Hepatocyte (in vitro differentiated cells): ENCODE measurements around the gene VWA3A. TPM values are rescaled to one million over a fixed set of nuclear protein-coding genes. Genes with fewer than 3 reads are reported as not detected.

ENCODE experiments used
- DNase-seq: peaks from one replicate; pipeline ENCODE4 v3.0.0-alpha.2; 2016; ENCODE audit warnings: low spot score
- H2AFZ ChIP-seq: fragments of 200-600 bp; sonication (generic); 2 replicates; pipeline ENCODE4 v1.6.0; 2016; ENCODE audit warnings: antibody characterized with exemption, mild to moderate bottlenecking
- H3K27ac ChIP-seq: fragments of 200-600 bp; sonication (generic); 2 replicates; pipeline ENCODE4 v1.5.1; 2016; ENCODE audit warnings: mild to moderate bottlenecking
- H3K27me3 ChIP-seq: fragments of 200-600 bp; sonication (generic); 2 replicates; pipeline ENCODE4 v1.6.1; 2016
- H3K36me3 ChIP-seq: fragments of 200-600 bp; sonication (generic); replicated peaks from 2 replicates; pipeline ENCODE4 v1.5.1; 2016; ENCODE audit warnings: low read depth; ENCODE audit not compliant: insufficient read depth
- H3K4me1 ChIP-seq: fragments of 200-600 bp; sonication (generic); 2 replicates; pipeline ENCODE4 v1.5.1; 2016; ENCODE audit warnings: mild to moderate bottlenecking, moderate library complexity; ENCODE audit not compliant: insufficient read depth
- H3K4me2 ChIP-seq: fragments of 200-600 bp; sonication (generic); 2 replicates; pipeline ENCODE4 v1.6.0; 2016
- H3K4me3 ChIP-seq: fragments of 200-600 bp; sonication (generic); 2 replicates; pipeline ENCODE4 v1.5.1; 2016; ENCODE audit warnings: mild to moderate bottlenecking
- H3K79me2 ChIP-seq: fragments of 200-600 bp; sonication (generic); 2 replicates; pipeline ENCODE4 v1.6.0; 2017; ENCODE audit warnings: mild to moderate bottlenecking
- H3K9me2 ChIP-seq: fragments of 200-600 bp; sonication (generic); replicated peaks from 2 replicates; pipeline ENCODE4 v1.6.0; 2017; ENCODE audit warnings: mild to moderate bottlenecking; ENCODE audit not compliant: insufficient read depth
- H3K9me3 ChIP-seq: fragments of 200-600 bp; sonication (generic); 2 replicates; pipeline ENCODE4 v1.5.1; 2016; ENCODE audit warnings: low read depth, mild to moderate bottlenecking
- H4K20me1 ChIP-seq: fragments of 200-600 bp; sonication (generic); 2 replicates; pipeline ENCODE4 v1.6.0; 2016; ENCODE audit warnings: mild to moderate bottlenecking; ENCODE audit not compliant: insufficient read depth, poor library complexity, severe bottlenecking
- CTCF ChIP-seq: fragments of 200-600 bp; sonication (generic); IDR thresholded peaks from 2 replicates; pipeline ENCODE4 v1.5.1; 2016; ENCODE audit warnings: antibody characterized with exemption, mild to moderate bottlenecking; ENCODE audit not compliant: poor library complexity
- EZH2 ChIP-seq: fragments of 200-600 bp; sonication (generic); IDR thresholded peaks from 2 replicates; pipeline ENCODE4 v1.6.1; 2016; ENCODE audit warnings: antibody characterized with exemption, mild to moderate bottlenecking, borderline replicate concordance
- EZH2phosphoT487 ChIP-seq: fragments of 200-600 bp; sonication (generic); IDR thresholded peaks from one replicate; pipeline ENCODE4 v1.6.1; 2018; ENCODE audit warnings: antibody characterized with exemption, mild to moderate bottlenecking, low read depth, moderate library complexity; ENCODE audit not compliant: unreplicated experiment, severe bottlenecking
- WGBS: methylation state at CpG from one replicate; pipeline ENCODE4 v1.1.6; 2016; ENCODE audit warnings: low lambda C conversion rate; ENCODE audit errors: missing lambda C conversion rate; 5-methylcytosine and 5-hydroxymethylcytosine counted together
- polyA plus RNA-seq: library from polyadenylated mRNA; unstranded; fragments of >200 nt; fragmentation: Nextera tagmentation; extraction: Ambion mirVana; gene quantifications from 2 replicates; pipeline ENCODE4 v1.2.1, GENCODE V29; 2016
- total RNA-seq: library from RNA; depleted of rRNA; stranded (reverse); fragments of >200 nt; gene quantifications from 2 replicates; pipeline ENCODE4 v1.2.3, GENCODE V29; 2014

VWA3A gene
- total and polyA plus RNA-seq, 2 experiments from 2014 or later = 0.03 TPM; not detected in 1

GRCh38 chr16:22081050-22081449 lies 11.3 kb upstream of the VWA3A start:
- no peaks in the 10 kb centered on the region for H3K9me3 ChIP-seq
- no peaks in the 10 kb centered on the region for H4K20me1 ChIP-seq
- H3K4me1 ChIP-seq = no peaks in the 10 kb centered on the region
- TF ChIP-seq EZH2 = no peak
- no peak for TF ChIP-seq EZH2phosphoT487
- TF ChIP-seq CTCF = no peak
- H3K9me2 ChIP-seq = no peaks in the 10 kb centered on the region
- H3K36me3 ChIP-seq = no peaks in the 10 kb centered on the region
- no peak for DNase-seq
- H3K4me3 ChIP-seq = no peak overlapping the region
- no peak overlapping the region for H3K27ac ChIP-seq
- 97% methylated on average over 3 of the region's 3 CpGs for WGBS
- no peaks in the 10 kb centered on the region for H3K27me3 ChIP-seq
- H3K79me2 ChIP-seq = no peaks in the 10 kb centered on the region
- no peak overlapping the region for H3K4me2 ChIP-seq
- H2AFZ ChIP-seq = no peak overlapping the region

- no peak overlapping the region for H3K4me3 ChIP-seq
- H3K27ac ChIP-seq = no peak overlapping the region
- no peaks in the 10 kb centered on the region for H3K27me3 ChIP-seq
- H3K79me2 ChIP-seq = no peaks in the 10 kb centered on the region
- H4K20me1 ChIP-seq = no peaks in the 10 kb centered on the region
- H3K4me1 ChIP-seq = no peaks in the 10 kb centered on the region
- H2AFZ ChIP-seq = no peak overlapping the region
- 97% methylated on average over 1 of the region's 1 CpG for WGBS
- no peaks in the 10 kb centered on the region for H3K9me3 ChIP-seq
- TF ChIP-seq EZH2 = no peak
- no peak for TF ChIP-seq CTCF
- TF ChIP-seq EZH2phosphoT487 = no peak
- H3K4me2 ChIP-seq = no peak overlapping the region
- no peaks in the 10 kb centered on the region for H3K9me2 ChIP-seq
- no peaks in the 10 kb centered on the region for H3K36me3 ChIP-seq
- no peak for DNase-seq
These were observed 5.9 kb upstream of the VWA3A start for GRCh38 chr16:22086440-22086839.

GRCh38 chr16:22088642-22089041 lies 3.7 kb upstream of the VWA3A start:
- Histone ChIP-seq H3K9me2 (no peaks in the 10 kb centered on the region), H2AFZ (no peak overlapping the region), H3K4me3 (no peak overlapping the region), H3K9me3 (no peaks in the 10 kb centered on the region), H3K79me2 (no peaks in the 10 kb centered on the region), H3K36me3 (no peaks in the 10 kb centered on the region), H3K4me1 (peaks cover 6% of the 10 kb centered on the region), H4K20me1 (no peaks in the 10 kb centered on the region), H3K27me3 (no peaks in the 10 kb centered on the region), H3K27ac (no peak overlapping the region), H3K4me2 (no peak overlapping the region)
- no peak for DNase-seq
- 96% methylated on average over 1 of the region's 1 CpG for WGBS
- TF ChIP-seq CTCF = no peak
- TF ChIP-seq EZH2phosphoT487 = no peak
- no peak for TF ChIP-seq EZH2

- H3K4me1 ChIP-seq = peaks cover 6% of the 10 kb centered on the region
- H3K27me3 ChIP-seq = peaks cover under 1% of the 10 kb centered on the region
- no peak overlapping the region for H3K27ac ChIP-seq
- H2AFZ ChIP-seq = no peak overlapping the region
- H3K4me3 ChIP-seq = no peak overlapping the region
- no peaks in the 10 kb centered on the region for H3K36me3 ChIP-seq
- no peak for TF ChIP-seq EZH2phosphoT487
- TF ChIP-seq CTCF = no peak
- TF ChIP-seq EZH2 = no peak
- no peaks in the 10 kb centered on the region for H4K20me1 ChIP-seq
- no peak overlapping the region for H3K4me2 ChIP-seq
- 85% methylated on average over 4 of the region's 4 CpGs for WGBS
- H3K79me2 ChIP-seq = no peaks in the 10 kb centered on the region
- H3K9me3 ChIP-seq = no peaks in the 10 kb centered on the region
- DNase-seq = no peak
- H3K9me2 ChIP-seq = no peaks in the 10 kb centered on the region
These were observed 2.4 kb upstream of the VWA3A start for GRCh38 chr16:22089910-22090309.
